Stimulated activated naive CD8-positive, alpha-beta T cell treated with anti-CD3 and anti-CD28 coated beads, Interleukin-15, Interleukin-2, amounts not matched to agents 100 ng/mL and 50 ng/mL, for 24 hours (primary cell): ENCODE results near the gene PXT1.

Experiments
- H3K27ac Mint-ChIP-seq: one replicate; pipeline ENCODE4 v1.8.0; 2021; ENCODE audit warnings: mild to moderate bottlenecking, mixed read lengths
- H3K27me3 Mint-ChIP-seq: one replicate; pipeline ENCODE4 v1.8.0; 2021; ENCODE audit warnings: mixed read lengths
- H3K36me3 Mint-ChIP-seq: one replicate; pipeline ENCODE4 v1.8.0; 2021; ENCODE audit warnings: low read depth, mixed read lengths
- H3K4me1 Mint-ChIP-seq: one replicate; pipeline ENCODE4 v1.8.0; 2021; ENCODE audit warnings: low read depth, mixed read lengths
- H3K4me3 Mint-ChIP-seq: one replicate; pipeline ENCODE4 v1.8.0; 2021; ENCODE audit warnings: mild to moderate bottlenecking, mixed read lengths
- H3K9me3 Mint-ChIP-seq: one replicate; pipeline ENCODE4 v1.8.0; 2021; ENCODE audit warnings: mixed read lengths

PXT1 gene

GRCh38 chr6:36360241-36361054 is 82.2 kb downstream of the PXT1 start:
- Mint-ChIP-seq H3K4me3 (no peak overlapping the region), H3K27me3 (no peaks in the 10 kb centered on the region), H3K9me3 (no peaks in the 10 kb centered on the region), H3K36me3 (no peaks in the 10 kb centered on the region), H3K27ac (no peak overlapping the region), H3K4me1 (peaks cover 29% of the 10 kb centered on the region)

DNA sequence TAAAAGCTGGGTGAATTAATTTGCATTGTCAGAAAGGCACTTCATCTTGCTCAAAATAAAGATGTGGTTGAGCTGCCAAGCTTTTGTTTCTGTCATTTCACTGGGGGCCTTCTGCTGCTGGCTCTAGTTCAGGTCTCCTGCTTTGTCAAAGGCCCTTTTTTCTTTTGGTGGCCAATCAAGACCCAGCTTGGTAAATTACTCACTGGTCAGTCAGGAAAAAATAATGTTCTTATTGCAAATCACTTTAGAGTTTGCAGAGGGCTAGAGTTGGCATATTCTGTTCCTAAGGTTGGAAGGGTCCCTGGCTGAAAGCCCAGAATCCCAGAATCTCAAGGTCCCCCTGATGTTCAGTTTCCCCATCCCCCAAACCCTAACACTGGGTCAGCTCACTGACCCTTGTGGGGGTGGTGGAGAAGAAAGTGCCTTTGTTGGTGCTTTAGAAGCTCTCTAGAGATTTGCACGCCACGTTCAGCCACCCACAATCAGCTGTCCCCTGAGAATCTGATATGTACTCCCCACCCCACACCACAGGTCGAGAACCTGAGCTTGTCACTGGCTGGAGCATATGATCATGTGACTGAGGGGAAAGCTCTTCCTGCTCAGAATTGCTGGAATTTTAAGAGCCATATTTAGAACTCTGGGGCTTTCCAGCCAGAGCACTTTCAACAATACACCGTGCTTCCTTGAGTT is 84.3 kb downstream of the PXT1 start:
- H3K4me1 Mint-ChIP-seq, result peaks cover 33% of the 10 kb centered on the region
- H3K27me3 Mint-ChIP-seq, result no peaks in the 10 kb centered on the region
- H3K27ac Mint-ChIP-seq, result no peak overlapping the region
- no peak overlapping the region for H3K4me3 Mint-ChIP-seq
- H3K36me3 Mint-ChIP-seq, result no peaks in the 10 kb centered on the region
- peaks cover 5% of the 10 kb centered on the region for H3K9me3 Mint-ChIP-seq

DNA sequence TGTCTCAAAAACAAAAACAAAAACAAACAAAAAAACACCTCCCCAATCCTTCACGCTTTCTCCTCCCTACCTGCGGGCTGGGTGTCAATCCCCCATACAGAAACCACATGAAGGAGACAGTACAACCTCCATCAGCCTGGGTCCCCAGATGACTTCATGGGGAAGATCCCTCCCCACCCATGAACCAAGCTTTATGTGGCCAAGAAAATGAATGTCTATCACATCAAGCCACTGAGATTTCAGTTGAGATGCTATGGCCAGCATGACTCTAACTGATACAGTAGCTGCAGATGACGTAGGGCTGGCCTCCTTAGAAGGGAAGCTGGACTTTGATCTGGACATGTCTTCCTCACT is 84.8 kb downstream of the PXT1 start:
- Mint-ChIP-seq H3K4me3 (no peak overlapping the region), H3K27me3 (no peaks in the 10 kb centered on the region), H3K27ac (no peak overlapping the region), H3K4me1 (peaks cover 33% of the 10 kb centered on the region), H3K9me3 (peaks cover 6% of the 10 kb centered on the region), H3K36me3 (no peaks in the 10 kb centered on the region)

DNA sequence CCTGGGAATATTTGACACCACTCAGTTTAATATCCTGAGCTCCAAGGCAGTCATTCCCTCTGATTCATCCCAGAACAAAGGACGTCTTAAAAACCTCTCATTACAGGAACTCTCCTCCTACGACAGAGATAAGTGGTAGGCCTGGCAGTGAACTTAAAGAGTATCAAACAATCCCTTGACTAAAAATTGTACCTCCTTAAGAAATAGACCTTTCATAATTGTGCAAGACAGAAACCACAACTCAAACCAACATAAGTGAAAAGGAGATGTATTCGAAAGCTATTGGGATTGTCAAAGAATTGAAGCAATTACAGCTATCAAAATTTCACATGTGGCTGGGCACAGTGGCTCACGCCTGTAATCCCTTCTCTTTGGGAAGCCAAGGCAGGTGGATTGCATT is 86.8 kb downstream of the PXT1 start:
- no peaks in the 10 kb centered on the region for H3K36me3 Mint-ChIP-seq
- peaks cover 33% of the 10 kb centered on the region for H3K4me1 Mint-ChIP-seq
- H3K27me3 Mint-ChIP-seq, result no peaks in the 10 kb centered on the region
- no peak overlapping the region for H3K4me3 Mint-ChIP-seq
- peaks cover 11% of the 10 kb centered on the region for H3K9me3 Mint-ChIP-seq
- no peak overlapping the region for H3K27ac Mint-ChIP-seq

GRCh38 chr6:36353411-36353915 is 89.2 kb downstream of the PXT1 start:
- Mint-ChIP-seq H3K27ac (no peak overlapping the region), H3K36me3 (no peaks in the 10 kb centered on the region), H3K9me3 (peaks cover 11% of the 10 kb centered on the region), H3K4me3 (no peak overlapping the region), H3K27me3 (no peaks in the 10 kb centered on the region), H3K4me1 (peaks cover 22% of the 10 kb centered on the region)

DNA sequence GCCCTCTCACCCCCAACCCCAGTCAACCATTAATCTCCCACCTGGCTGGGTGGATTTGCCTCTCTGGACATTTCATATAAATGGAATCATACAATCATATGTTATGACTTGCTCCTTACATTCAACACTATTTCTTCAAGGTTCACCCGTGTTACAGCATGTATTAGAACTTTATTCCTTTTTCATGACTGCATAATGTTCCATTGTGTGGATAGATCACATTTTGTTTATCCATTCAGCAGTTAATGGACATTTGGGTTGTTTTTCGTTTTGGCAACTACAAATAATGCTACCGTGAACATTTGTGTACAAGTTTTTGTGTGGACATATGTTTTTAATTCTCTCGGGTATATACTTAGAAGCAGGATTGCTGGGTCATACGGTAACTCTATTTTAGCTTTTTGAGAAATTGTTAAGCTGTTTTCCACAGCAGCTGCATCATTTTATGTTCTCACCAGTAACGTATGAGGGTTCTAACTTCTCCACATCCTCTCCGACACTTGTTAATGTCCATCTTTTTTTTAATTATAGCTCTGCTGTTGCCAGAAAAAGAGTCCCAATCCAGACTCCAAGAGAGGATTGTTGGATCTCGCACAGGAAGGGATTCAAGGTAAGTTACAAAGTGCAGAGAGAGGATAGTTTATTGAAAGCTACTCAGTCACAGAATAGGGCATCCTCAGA is 90.0 kb downstream of the PXT1 start:
- no peak overlapping the region for H3K4me3 Mint-ChIP-seq
- peak overlapping the region; percentile 12 for H3K27ac Mint-ChIP-seq
- H3K9me3 Mint-ChIP-seq, result peaks cover 11% of the 10 kb centered on the region
- H3K4me1 Mint-ChIP-seq, result peaks cover 13% of the 10 kb centered on the region
- no peaks in the 10 kb centered on the region for H3K36me3 Mint-ChIP-seq
- no peaks in the 10 kb centered on the region for H3K27me3 Mint-ChIP-seq

DNA sequence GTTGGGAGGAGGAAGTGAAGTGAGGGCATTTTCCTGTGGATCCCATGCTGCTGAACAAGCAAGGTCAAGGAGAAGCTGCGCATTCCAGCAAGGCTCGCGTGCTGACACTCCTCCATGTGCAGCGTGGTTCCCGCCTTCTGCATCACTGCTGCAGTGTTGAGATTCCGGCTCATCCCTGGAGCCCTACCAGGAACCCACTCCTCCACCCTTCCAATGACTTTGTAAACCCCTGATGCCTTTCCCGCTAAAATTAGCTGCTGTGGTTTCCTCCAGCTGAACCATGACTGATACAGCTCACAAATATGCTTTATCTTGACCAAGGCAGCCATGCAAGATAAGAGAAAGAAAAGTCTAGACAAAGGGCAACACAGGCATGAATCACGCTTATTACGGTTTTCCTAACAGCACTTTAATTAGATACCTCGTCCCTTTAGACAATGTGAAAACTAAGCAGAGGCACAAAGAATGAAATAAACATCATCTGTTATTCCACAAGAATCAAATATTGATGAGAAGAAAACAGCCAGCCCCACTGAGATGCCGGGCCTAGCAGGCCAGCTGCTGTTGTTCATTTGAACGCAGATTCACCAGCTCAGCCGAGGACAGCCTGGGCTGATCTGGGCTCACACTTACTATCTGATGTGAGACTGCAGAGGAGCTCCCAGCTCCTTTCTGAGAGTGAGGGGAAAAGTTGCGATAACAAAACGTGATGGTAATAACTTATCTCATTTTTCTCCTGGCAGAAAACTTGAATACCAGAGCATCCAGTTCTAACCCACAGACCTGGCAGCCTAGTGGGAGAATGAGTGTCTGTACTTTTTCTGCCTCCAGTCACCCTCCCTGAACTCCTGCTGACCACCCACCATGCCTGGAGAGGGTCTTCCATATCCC is 91.7 kb downstream of the PXT1 start:
- Mint-ChIP-seq H3K27ac (no peak overlapping the region), H3K4me1 (peaks cover 8% of the 10 kb centered on the region), H3K9me3 (peaks cover 11% of the 10 kb centered on the region), H3K36me3 (no peaks in the 10 kb centered on the region), H3K4me3 (no peak overlapping the region), H3K27me3 (no peaks in the 10 kb centered on the region)

DNA sequence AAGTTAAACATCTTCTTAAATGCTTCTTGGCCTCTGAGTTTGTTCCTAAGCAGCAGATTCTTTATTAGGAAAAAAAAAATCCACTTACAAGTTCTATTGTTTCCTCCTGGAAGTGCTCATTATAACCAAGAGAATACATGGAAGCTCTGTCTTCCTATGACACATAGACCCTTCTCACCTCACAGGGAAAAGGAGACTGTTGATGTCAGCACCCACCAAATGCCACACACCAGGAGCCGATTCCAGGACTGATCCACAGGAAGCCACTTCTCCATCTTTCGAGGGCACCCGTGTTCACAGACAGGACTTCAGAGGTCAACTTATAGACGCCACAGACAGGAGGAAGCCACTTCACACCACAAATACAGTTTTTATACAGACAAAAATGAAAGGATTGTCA is 92.6 kb downstream of the PXT1 start:
- no peak overlapping the region for H3K27ac Mint-ChIP-seq
- no peaks in the 10 kb centered on the region for H3K36me3 Mint-ChIP-seq
- peaks cover 3% of the 10 kb centered on the region for H3K4me1 Mint-ChIP-seq
- no peak overlapping the region for H3K4me3 Mint-ChIP-seq
- no peaks in the 10 kb centered on the region for H3K27me3 Mint-ChIP-seq
- H3K9me3 Mint-ChIP-seq, result peaks cover 11% of the 10 kb centered on the region

DNA sequence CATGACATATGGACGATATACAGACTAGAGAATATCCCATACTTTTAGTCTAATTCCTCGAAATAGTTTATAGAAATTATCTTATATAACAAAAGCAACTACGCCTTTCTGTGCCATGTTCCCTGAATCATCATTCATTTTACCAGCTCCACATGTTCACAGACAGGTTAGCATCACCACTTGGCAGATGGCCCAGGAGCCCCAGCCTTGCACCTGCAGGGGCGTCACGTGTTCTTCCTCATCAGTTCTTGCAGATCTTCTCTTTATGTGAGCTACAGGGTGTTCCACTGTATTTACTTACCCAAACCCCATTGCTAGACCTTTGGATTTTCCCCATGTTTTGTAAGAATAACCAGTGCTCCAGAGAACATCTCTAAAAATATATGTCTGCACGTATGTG is 93.4 kb downstream of the PXT1 start:
- H3K27ac Mint-ChIP-seq, result no peak overlapping the region

DNA sequence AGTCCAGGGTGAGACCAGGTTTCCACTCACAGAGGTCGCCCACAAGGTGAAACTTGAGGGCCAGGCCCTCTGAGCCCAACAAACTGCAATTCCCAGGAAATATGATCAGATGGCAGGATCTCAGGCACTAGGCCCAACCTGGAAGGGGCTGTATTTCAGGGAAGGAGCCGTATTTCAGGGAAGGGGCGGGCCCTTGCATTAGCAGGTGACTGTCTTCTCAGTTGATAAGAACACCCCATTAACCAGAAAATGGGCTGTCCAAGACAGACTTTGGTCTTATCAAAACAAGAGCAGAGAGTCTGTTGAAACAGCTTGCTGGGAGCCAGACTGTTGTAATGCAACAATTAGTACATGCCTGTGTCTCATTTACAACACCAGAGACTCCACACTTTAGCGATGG is 95.0 kb downstream of the PXT1 start:
- Mint-ChIP-seq H3K4me1 (no peaks in the 10 kb centered on the region), H3K9me3 (peaks cover 2% of the 10 kb centered on the region), H3K4me3 (no peak overlapping the region), H3K36me3 (no peaks in the 10 kb centered on the region), H3K27ac (no peak overlapping the region), H3K27me3 (peaks cover 6% of the 10 kb centered on the region)

More for the DNA sequence above, 93.4 kb downstream of the PXT1 start:
- Mint-ChIP-seq H3K4me1 (peaks cover 3% of the 10 kb centered on the region), H3K4me3 (no peak overlapping the region), H3K27me3 (no peaks in the 10 kb centered on the region), H3K36me3 (no peaks in the 10 kb centered on the region), H3K9me3 (peaks cover 11% of the 10 kb centered on the region)

DNA sequence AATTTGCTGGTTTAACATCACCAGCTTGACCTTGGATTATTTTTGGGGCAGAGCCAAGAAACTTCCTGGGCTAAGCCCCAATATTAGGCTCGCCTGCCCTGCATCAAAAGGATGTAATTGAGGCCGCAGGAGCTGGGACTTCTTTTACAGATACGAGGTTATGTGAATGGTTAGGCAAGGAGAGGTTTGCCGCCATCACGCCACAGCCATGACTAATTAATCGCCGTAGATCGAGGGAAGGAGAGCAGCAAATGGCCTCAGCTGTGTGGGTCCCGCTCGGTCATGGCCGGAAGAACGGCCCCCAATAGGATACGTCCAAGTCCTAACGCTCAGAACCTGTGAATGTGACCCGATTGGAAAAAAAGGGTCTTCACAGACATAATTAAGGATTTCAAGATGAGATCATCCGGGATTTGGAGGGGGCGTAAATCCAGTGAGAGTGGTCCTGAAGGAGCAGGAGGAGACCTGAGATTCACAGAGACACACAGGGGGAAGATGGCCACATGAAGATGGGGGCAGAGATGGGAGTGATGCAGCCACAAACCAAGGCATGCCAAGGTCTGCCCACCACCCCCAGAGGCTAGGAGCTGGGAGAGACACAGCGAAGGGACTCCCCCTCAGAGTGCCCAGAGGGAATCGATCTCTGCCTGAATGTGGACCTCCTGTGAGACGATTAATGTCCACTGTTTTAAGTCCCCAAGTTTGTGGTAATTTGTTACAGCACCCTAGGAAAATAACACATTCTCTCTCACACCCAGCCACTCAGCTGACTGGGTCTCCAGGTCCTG is 96.0 kb downstream of the PXT1 start:
- Mint-ChIP-seq H3K4me3 (no peak overlapping the region), H3K9me3 (no peaks in the 10 kb centered on the region), H3K27me3 (peaks cover 9% of the 10 kb centered on the region), H3K4me1 (no peaks in the 10 kb centered on the region), H3K36me3 (no peaks in the 10 kb centered on the region), H3K27ac (no peak overlapping the region)

GRCh38 chr6:36345681-36346466 is 96.8 kb downstream of the PXT1 start:
- Mint-ChIP-seq H3K9me3 (no peaks in the 10 kb centered on the region), H3K36me3 (no peaks in the 10 kb centered on the region), H3K27me3 (peaks cover 11% of the 10 kb centered on the region), H3K27ac (no peak overlapping the region), H3K4me1 (peaks cover 1% of the 10 kb centered on the region), H3K4me3 (no peak overlapping the region)

- Mint-ChIP-seq H3K4me1 (peaks cover 5% of the 10 kb centered on the region), H3K4me3 (no peak overlapping the region), H3K9me3 (no peaks in the 10 kb centered on the region), H3K27ac (no peak overlapping the region), H3K27me3 (peaks cover 29% of the 10 kb centered on the region), H3K36me3 (no peaks in the 10 kb centered on the region)
These were observed 99.5 kb downstream of the PXT1 start for GRCh38 chr6:36343109-36343680.
